ENCODE measurements around the gene FAM114A1.

GRCh38 chr4:38983291-38983690 is 115.7 kb downstream of the FAM114A1 start:
- TF ChIP-seq CTCF (IDR thresholded peaks at IDR 0.05; ENCODE audit: poor library complexity) (no peak), EZH2 (IDR thresholded peaks at IDR 0.05; ENCODE audit: borderline replicate concordance) (no peak)
